GM12864 (cell line): ENCODE results near the gene ZNF337.

Source experiments
- DNase-seq: peaks from one replicate; pipeline ENCODE4 v3.0.0-alpha.2; 2011; ENCODE audit warnings: low read depth
- H3K4me3 ChIP-seq: 2 replicates; pipeline ENCODE4 v1.5.1; 2011; ENCODE audit warnings: mild to moderate bottlenecking, low read depth, low read length, control low read depth
- CTCF ChIP-seq: IDR thresholded peaks from 2 replicates; pipeline ENCODE4 v1.5.1; 2011; ENCODE audit warnings: low read depth, mild to moderate bottlenecking, moderate library complexity, low read length, control low read depth, inconsistent platforms; ENCODE audit errors: missing control alignments

The ZNF337 gene

GRCh38 chr20:25696371-25697131 lies at the start of gene ZNF337:
ZNF337 (minus strand) TSS chr20:25696853; CDS start chr20:25686417, 10,436 bp downstream.
- DNase-seq = peak; percentile 86
- peak; percentile 17 for TF ChIP-seq CTCF
- peak within 1 kb of the TSS; percentile 95 for H3K4me3 ChIP-seq

- no peak for TF ChIP-seq CTCF
- no peak for DNase-seq
- no peak overlapping the region for H3K4me3 ChIP-seq
Observed at GRCh38 chr20:25745738-25746137, 49.1 kb upstream of the ZNF337 start.

GRCh38 chr20:25745100-25745499 lies 48.4 kb upstream of the ZNF337 start:
- no peak overlapping the region for H3K4me3 ChIP-seq
- DNase-seq = no peak
- no peak for TF ChIP-seq CTCF

GRCh38 chr20:25744261-25744660 lies 47.6 kb upstream of the ZNF337 start:
- no peak for DNase-seq
- no peak overlapping the region for H3K4me3 ChIP-seq
- no peak for TF ChIP-seq CTCF

GRCh38 chr20:25741088-25741487 lies 44.4 kb upstream of the ZNF337 start:
- no peak for TF ChIP-seq CTCF
- DNase-seq = no peak

GRCh38 chr20:25739615-25740320 lies 43.1 kb upstream of the ZNF337 start:
- no peak for TF ChIP-seq CTCF
- no peak overlapping the region for H3K4me3 ChIP-seq
- DNase-seq = no peak

More at GRCh38 chr20:25741088-25741487, 44.4 kb upstream of the ZNF337 start:
- H3K4me3 ChIP-seq = no peak overlapping the region
